HS-27A (cell line): ENCODE measurements around the gene PRORP.
A peak's percentile ranks its signal among the peaks of the same experiment; 100 is the strongest.
"Not testable (repeated sequence)": the region's sequence is repeated elsewhere in the genome, so short reads cannot be mapped to it uniquely, and the experiment has no call there.

Source experiments
- DNase-seq: peaks from one replicate; pipeline ENCODE4 v3.0.0-alpha.2; 2012; ENCODE audit warnings: low read depth, missing footprints

The PRORP gene

GRCh38 chr14:35138585-35138984, 16.2 kb downstream of the PRORP start:
- no peak for DNase-seq

GRCh38 chr14:35140718-35141581, 18.6 kb downstream of the PRORP start:
- DNase-seq = no peak

- no peak for DNase-seq
Observed at GRCh38 chr14:35144029-35144428, 21.7 kb downstream of the PRORP start.

GRCh38 chr14:35146711-35147149, 24.4 kb downstream of the PRORP start:
- no peak for DNase-seq

GRCh38 chr14:35147186-35147585, 24.8 kb downstream of the PRORP start:
- no peak for DNase-seq

- DNase-seq = no peak
Observed at GRCh38 chr14:35147711-35148110, 25.4 kb downstream of the PRORP start.

- no peak for DNase-seq
Observed at GRCh38 chr14:35149239-35149638, 26.9 kb downstream of the PRORP start.

- DNase-seq = not testable (repeated sequence)
Observed at GRCh38 chr14:35152531-35152930, 30.2 kb downstream of the PRORP start.

GRCh38 chr14:35154016-35154415, 31.7 kb downstream of the PRORP start:
- no peak for DNase-seq

- no peak for DNase-seq
Observed at GRCh38 chr14:35155962-35156361, 33.6 kb downstream of the PRORP start.

- no peak for DNase-seq
Observed at GRCh38 chr14:35158491-35158890, 36.1 kb downstream of the PRORP start.

GRCh38 chr14:35158951-35159653, 36.8 kb downstream of the PRORP start:
- no peak for DNase-seq

GRCh38 chr14:35159742-35160409, 37.5 kb downstream of the PRORP start:
- DNase-seq = peak; percentile 78

- DNase-seq = no peak
Observed at GRCh38 chr14:35161231-35161630, 38.9 kb downstream of the PRORP start.

- DNase-seq = no peak
Observed at GRCh38 chr14:35163384-35163783, 41.0 kb downstream of the PRORP start.

- DNase-seq = no peak
Observed at GRCh38 chr14:35164849-35165248, 42.5 kb downstream of the PRORP start.

- DNase-seq = no peak
Observed at GRCh38 chr14:35167496-35167895, 45.1 kb downstream of the PRORP start.
